GM08714 (cell line): ENCODE measurements around the gene SLC25A11.
A peak's percentile ranks its signal among the peaks of the same experiment; 100 is the strongest.

Experiments
- H3K4me3 ChIP-seq: fragments of 200-500 bp; sonication (Bioruptor generic); 2 replicates; pipeline ENCODE4 v1.5.1; 2014; ENCODE audit warnings: mild to moderate bottlenecking, low read length, inconsistent platforms
- ZNF274 ChIP-seq: IDR thresholded peaks from 2 replicates; pipeline ENCODE4 v1.6.1; 2012; ENCODE audit warnings: mild to moderate bottlenecking, low read depth, low read length

Gene SLC25A11

GRCh38 chr17:4953451-4953961 lies 13.7 kb upstream of the SLC25A11 start:
- no peak for TF ChIP-seq ZNF274
- H3K4me3 ChIP-seq, result no peak overlapping the region

- no peak for TF ChIP-seq ZNF274
- H3K4me3 ChIP-seq, result no peak overlapping the region
Measured at GRCh38 chr17:4951486-4951885, 11.6 kb upstream of the SLC25A11 start.

GRCh38 chr17:4950746-4951204 lies 10.9 kb upstream of the SLC25A11 start, which contains the start of gene ENO3:
ENO3 (plus strand) TSS chr17:4951119; CDS start chr17:4951830, 711 bp downstream.
- peak within 1 kb of the TSS; percentile 58; the same call in 1 of the 2 replicates for H3K4me3 ChIP-seq
- no peak for TF ChIP-seq ZNF274

GRCh38 chr17:4950075-4950745 lies 10.4 kb upstream of the SLC25A11 start:
- peak overlapping the region; percentile 58; the same call in 1 of the 2 replicates for H3K4me3 ChIP-seq
- TF ChIP-seq ZNF274, result no peak

- no peak for TF ChIP-seq ZNF274
- H3K4me3 ChIP-seq, result peak overlapping the region; percentile 68
Measured at GRCh38 chr17:4949321-4950074, 9.7 kb upstream of the SLC25A11 start.

GRCh38 chr17:4948931-4949320 lies 9.1 kb upstream of the SLC25A11 start:
- no peak for TF ChIP-seq ZNF274

GRCh38 chr17:4948166-4948930 lies 8.5 kb upstream of the SLC25A11 start, which contains the start of gene PFN1:
PFN1 (minus strand) TSS chr17:4948530; CDS start chr17:4948394, 136 bp downstream.
- peak within 1 kb of the TSS; percentile 95 for H3K4me3 ChIP-seq
- no peak for TF ChIP-seq ZNF274

More at GRCh38 chr17:4948931-4949320, 9.1 kb upstream of the SLC25A11 start:
- H3K4me3 ChIP-seq, result peak overlapping the region; percentile 68

GRCh38 chr17:4947411-4948165 lies 7.7 kb upstream of the SLC25A11 start:
- no peak for TF ChIP-seq ZNF274
- peak overlapping the region; percentile 95 for H3K4me3 ChIP-seq

GRCh38 chr17:4947010-4947410 lies 7.2 kb upstream of the SLC25A11 start:
- peak overlapping the region; percentile 95 for H3K4me3 ChIP-seq
- no peak for TF ChIP-seq ZNF274

- TF ChIP-seq ZNF274, result no peak
- peak overlapping the region; percentile 95 for H3K4me3 ChIP-seq
Measured at GRCh38 chr17:4946312-4946976, 6.6 kb upstream of the SLC25A11 start.

GRCh38 chr17:4945944-4946280 lies 6.1 kb upstream of the SLC25A11 start:
- peak overlapping the region; percentile 95 for H3K4me3 ChIP-seq
- no peak for TF ChIP-seq ZNF274

- peak overlapping the region; percentile 95 for H3K4me3 ChIP-seq
- TF ChIP-seq ZNF274, result no peak
Measured at GRCh38 chr17:4945176-4945943, 5.5 kb upstream of the SLC25A11 start.
